ENCODE data around the gene TECPR2.

GRCh38 chr14:102424520-102424919 is 61.8 kb downstream of the TECPR2 start:
- TF ChIP-seq, protein P1, sequence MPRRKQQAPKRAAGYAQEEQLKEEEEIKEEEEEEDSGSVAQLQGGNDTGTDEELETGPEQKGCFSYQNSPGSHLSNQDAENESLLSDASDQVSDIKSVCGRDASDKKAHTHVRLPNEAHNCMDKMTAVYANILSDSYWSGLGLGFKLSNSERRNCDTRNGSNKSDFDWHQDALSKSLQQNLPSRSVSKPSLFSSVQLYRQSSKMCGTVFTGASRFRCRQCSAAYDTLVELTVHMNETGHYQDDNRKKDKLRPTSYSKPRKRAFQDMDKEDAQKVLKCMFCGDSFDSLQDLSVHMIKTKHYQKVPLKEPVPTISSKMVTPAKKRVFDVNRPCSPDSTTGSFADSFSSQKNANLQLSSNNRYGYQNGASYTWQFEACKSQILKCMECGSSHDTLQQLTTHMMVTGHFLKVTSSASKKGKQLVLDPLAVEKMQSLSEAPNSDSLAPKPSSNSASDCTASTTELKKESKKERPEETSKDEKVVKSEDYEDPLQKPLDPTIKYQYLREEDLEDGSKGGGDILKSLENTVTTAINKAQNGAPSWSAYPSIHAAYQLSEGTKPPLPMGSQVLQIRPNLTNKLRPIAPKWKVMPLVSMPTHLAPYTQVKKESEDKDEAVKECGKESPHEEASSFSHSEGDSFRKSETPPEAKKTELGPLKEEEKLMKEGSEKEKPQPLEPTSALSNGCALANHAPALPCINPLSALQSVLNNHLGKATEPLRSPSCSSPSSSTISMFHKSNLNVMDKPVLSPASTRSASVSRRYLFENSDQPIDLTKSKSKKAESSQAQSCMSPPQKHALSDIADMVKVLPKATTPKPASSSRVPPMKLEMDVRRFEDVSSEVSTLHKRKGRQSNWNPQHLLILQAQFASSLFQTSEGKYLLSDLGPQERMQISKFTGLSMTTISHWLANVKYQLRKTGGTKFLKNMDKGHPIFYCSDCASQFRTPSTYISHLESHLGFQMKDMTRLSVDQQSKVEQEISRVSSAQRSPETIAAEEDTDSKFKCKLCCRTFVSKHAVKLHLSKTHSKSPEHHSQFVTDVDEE (CRISPR knock-in tag; IDR thresholded peaks at IDR 0.05) = no peak
- TF ChIP-seq, protein P2, sequence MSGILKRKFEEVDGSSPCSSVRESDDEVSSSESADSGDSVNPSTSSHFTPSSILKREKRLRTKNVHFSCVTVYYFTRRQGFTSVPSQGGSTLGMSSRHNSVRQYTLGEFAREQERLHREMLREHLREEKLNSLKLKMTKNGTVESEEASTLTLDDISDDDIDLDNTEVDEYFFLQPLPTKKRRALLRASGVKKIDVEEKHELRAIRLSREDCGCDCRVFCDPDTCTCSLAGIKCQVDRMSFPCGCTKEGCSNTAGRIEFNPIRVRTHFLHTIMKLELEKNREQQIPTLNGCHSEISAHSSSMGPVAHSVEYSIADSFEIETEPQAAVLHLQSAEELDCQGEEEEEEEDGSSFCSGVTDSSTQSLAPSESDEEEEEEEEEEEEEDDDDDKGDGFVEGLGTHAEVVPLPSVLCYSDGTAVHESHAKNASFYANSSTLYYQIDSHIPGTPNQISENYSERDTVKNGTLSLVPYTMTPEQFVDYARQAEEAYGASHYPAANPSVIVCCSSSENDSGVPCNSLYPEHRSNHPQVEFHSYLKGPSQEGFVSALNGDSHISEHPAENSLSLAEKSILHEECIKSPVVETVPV (CRISPR knock-in tag; IDR thresholded peaks at IDR 0.05) = no peak
- no peak for TF ChIP-seq ESRRG (CRISPR knock-in tag; IDR thresholded peaks at IDR 0.05)
- TF ChIP-seq CSDC2 (CRISPR knock-in tag; IDR thresholded peaks at IDR 0.05) = no peak

All from SK-N-SH treated with all-trans-retinoic acid at 6 μM for 48 hours (cell line).